ENCODE results near the gene RBP5.

RBP5 gene

GRCh38 chr12:7128681-7129286, at the start of gene RBP5:
RBP5 (minus strand) TSS chr12:7128889; CDS start chr12:7128775, 114 bp downstream.
- DNase-seq: no peak

GRCh38 chr12:7178481-7178880, 49.8 kb upstream of the RBP5 start:
- no peak for DNase-seq

- no peak for DNase-seq
Measured at GRCh38 chr12:7176595-7176994, 47.9 kb upstream of the RBP5 start.

- no peak for DNase-seq
Measured at GRCh38 chr12:7175493-7175892, 46.8 kb upstream of the RBP5 start.

GRCh38 chr12:7171854-7172253, 43.2 kb upstream of the RBP5 start:
- DNase-seq: no peak

- no peak for DNase-seq
Measured at GRCh38 chr12:7169951-7170350, 41.3 kb upstream of the RBP5 start.

GRCh38 chr12:7162691-7163114, 34.0 kb upstream of the RBP5 start:
- no peak for DNase-seq

GRCh38 chr12:7161811-7162210, 33.1 kb upstream of the RBP5 start:
- DNase-seq: no peak

GRCh38 chr12:7161327-7161726, 32.6 kb upstream of the RBP5 start:
- DNase-seq: no peak

- no peak for DNase-seq
Measured at GRCh38 chr12:7160183-7160582, 31.5 kb upstream of the RBP5 start.

GRCh38 chr12:7158781-7159609, 30.3 kb upstream of the RBP5 start:
- DNase-seq: no peak

- DNase-seq: no peak
Measured at GRCh38 chr12:7157391-7157790, 28.7 kb upstream of the RBP5 start.

- DNase-seq: no peak
Measured at GRCh38 chr12:7156259-7157197, 27.8 kb upstream of the RBP5 start.

- DNase-seq: no peak
Measured at GRCh38 chr12:7155471-7156034, 26.9 kb upstream of the RBP5 start.

GRCh38 chr12:7154901-7155470, 26.3 kb upstream of the RBP5 start:
- no peak for DNase-seq

- DNase-seq: no peak
Measured at GRCh38 chr12:7154042-7154441, 25.4 kb upstream of the RBP5 start.

GRCh38 chr12:7152818-7153217, 24.1 kb upstream of the RBP5 start:
- no peak for DNase-seq

- no peak for DNase-seq
Measured at GRCh38 chr12:7151532-7151931, 22.8 kb upstream of the RBP5 start.

GRCh38 chr12:7150841-7151240, 22.2 kb upstream of the RBP5 start:
- DNase-seq: no peak

- no peak for DNase-seq
Measured at GRCh38 chr12:7150356-7150755, 21.7 kb upstream of the RBP5 start.

GRCh38 chr12:7146906-7147305, 18.2 kb upstream of the RBP5 start:
- no peak for DNase-seq

GRCh38 chr12:7146228-7146627, 17.5 kb upstream of the RBP5 start:
- no peak for DNase-seq

- no peak for DNase-seq
Measured at GRCh38 chr12:7145671-7146070, 17.0 kb upstream of the RBP5 start.

Data from activated CD4-positive, CD25-positive, alpha-beta regulatory T cell (primary cell).